GM18907 (cell line): ENCODE measurements around the gene KLHL30.

ENCODE experiments used
- ATAC-seq: cut with Tn5 transposase; IDR thresholded peaks from one replicate; pipeline ENCODE4 v1.9.1; 2021; ENCODE audit warnings: mild to moderate bottlenecking, moderate library complexity; ENCODE audit not compliant: unreplicated experiment

Gene KLHL30

GRCh38 chr2:238144262-238144661 lies 5.8 kb downstream of the KLHL30 start:
- ATAC-seq: no peak

- ATAC-seq: no peak
These were observed 6.6 kb downstream of the KLHL30 start for GRCh38 chr2:238145046-238145445.

GRCh38 chr2:238145851-238146250 lies 7.4 kb downstream of the KLHL30 start:
- no peak for ATAC-seq

GRCh38 chr2:238146884-238147544 lies 8.5 kb downstream of the KLHL30 start:
- no peak for ATAC-seq

GRCh38 chr2:238148981-238149380 lies 10.5 kb downstream of the KLHL30 start:
- ATAC-seq: no peak

- no peak for ATAC-seq
These were observed 11.5 kb downstream of the KLHL30 start for GRCh38 chr2:238149841-238150572.

- no peak for ATAC-seq
These were observed 12.2 kb downstream of the KLHL30 start for GRCh38 chr2:238150686-238151085.

GRCh38 chr2:238151205-238151604 lies 12.7 kb downstream of the KLHL30 start:
- no peak for ATAC-seq

GRCh38 chr2:238151628-238152235 lies 13.3 kb downstream of the KLHL30 start:
- no peak for ATAC-seq

GRCh38 chr2:238152771-238153688 lies 14.6 kb downstream of the KLHL30 start:
- no peak for ATAC-seq

GRCh38 chr2:238154570-238154969 lies 16.1 kb downstream of the KLHL30 start:
- ATAC-seq: no peak

- ATAC-seq: no peak
These were observed 16.7 kb downstream of the KLHL30 start for GRCh38 chr2:238155051-238155760.

- ATAC-seq: no peak
These were observed 17.6 kb downstream of the KLHL30 start for GRCh38 chr2:238155761-238156694.

GRCh38 chr2:238157506-238158017 lies 19.1 kb downstream of the KLHL30 start:
- no peak for ATAC-seq

- no peak for ATAC-seq
These were observed 19.6 kb downstream of the KLHL30 start for GRCh38 chr2:238158018-238158508.

GRCh38 chr2:238158509-238159070 lies 20.1 kb downstream of the KLHL30 start, which contains the start of gene ERFE:
TSS of gene ERFE (plus strand) at chr2:238158970. CDS start at chr2:238159008, 38 bp downstream.
- ATAC-seq: no peak

GRCh38 chr2:238159071-238159539 lies 20.6 kb downstream of the KLHL30 start:
- ATAC-seq: no peak

GRCh38 chr2:238159661-238160205 lies 21.3 kb downstream of the KLHL30 start:
- no peak for ATAC-seq
